Hypothalamus (tissue), 51 donors: ENCODE results near the gene PRX.
A peak's percentile ranks its signal among the peaks of the same experiment; 100 is the strongest.

Experiments used
- DNase-seq, 51 donors: peaks; one replicate each; lab custom pipeline; 2025; lab: John Stamatoyannopoulos, UW

Gene PRX

GRCh38 chr19:40348125-40348913, 64.9 kb downstream of the PRX start, which contains the start of the genes C19orf47 and PLD3:
Gene C19orf47, minus strand, starts transcription at chr19:40348397. Its CDS starts 6,540 bp downstream, at chr19:40341857.
Gene PLD3, plus strand, starts transcription at chr19:40348695. Its CDS starts 17,789 bp downstream, at chr19:40366484.
- DNase-seq: peak; percentile 81 to 100 (median 99)

GRCh38 chr19:40344422-40344821, 68.8 kb downstream of the PRX start:
- DNase-seq: no peak
